ENCODE data around the gene MED12L.

Gene MED12L

DNA sequence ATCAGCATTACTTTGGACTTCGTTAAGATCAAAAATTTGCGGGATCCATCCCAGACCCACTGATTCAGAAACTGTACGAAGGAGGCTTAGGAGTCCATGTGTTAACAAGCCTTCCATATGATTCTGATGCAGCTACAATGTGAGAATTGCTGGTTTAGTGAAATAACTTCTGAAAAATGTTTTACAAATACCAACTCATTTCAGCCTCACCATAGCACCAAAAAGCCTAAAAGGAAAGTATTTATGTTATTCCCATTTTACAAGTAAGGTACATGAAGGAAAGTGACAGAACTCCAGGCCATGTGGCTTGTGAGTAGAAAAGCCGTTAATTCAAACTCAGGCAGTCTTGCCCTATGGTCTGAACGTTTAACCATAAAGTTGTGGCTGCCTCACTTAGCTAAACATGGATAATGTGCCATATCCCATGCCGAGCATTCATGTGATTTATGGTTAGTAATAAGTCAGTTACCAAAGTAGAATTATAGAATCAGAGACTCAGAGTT, 376.9 kb downstream of the MED12L start:
- DNase-seq (ENCODE audit: low spot score) = no peak

DNA sequence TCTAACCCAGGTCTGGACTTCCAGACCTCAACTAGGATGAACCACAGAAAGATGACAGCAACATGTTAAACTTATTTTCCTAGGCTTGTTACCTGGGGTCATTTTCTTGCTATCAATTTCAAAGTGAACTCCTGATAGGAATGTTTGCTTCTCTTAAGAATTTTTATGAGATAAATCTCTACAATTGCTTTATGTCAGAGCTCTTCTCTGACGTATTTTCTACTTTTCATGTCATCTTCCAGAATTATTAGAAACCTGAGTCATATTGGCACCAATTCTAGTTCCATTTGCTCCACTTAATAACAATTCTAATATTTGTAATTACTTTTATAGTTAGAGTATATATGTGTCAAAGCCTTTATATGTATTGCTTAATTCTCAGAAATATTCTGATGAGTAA, 377.5 kb downstream of the MED12L start:
- DNase-seq (ENCODE audit: low spot score) = no peak

DNA sequence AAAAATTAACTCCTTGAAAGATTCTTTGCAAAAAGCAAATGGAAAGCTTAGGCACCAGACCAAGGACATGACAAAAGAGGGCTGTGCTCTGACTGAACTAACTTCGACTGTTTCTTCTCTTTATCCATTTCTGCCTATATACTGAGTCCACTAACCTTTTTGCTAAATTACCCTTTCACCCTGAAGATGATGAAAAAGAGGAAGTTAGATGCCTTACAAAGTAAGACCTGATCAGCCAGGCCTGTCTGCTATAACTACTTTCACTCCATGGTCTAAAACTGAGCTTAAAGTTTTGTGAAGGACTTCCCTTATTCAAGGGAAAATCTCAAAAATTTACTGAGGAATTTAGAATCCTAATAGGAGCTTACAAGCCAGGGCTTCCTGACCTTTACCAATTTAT, 381.6 kb downstream of the MED12L start:
- no peak for DNase-seq (ENCODE audit: low spot score)

DNA sequence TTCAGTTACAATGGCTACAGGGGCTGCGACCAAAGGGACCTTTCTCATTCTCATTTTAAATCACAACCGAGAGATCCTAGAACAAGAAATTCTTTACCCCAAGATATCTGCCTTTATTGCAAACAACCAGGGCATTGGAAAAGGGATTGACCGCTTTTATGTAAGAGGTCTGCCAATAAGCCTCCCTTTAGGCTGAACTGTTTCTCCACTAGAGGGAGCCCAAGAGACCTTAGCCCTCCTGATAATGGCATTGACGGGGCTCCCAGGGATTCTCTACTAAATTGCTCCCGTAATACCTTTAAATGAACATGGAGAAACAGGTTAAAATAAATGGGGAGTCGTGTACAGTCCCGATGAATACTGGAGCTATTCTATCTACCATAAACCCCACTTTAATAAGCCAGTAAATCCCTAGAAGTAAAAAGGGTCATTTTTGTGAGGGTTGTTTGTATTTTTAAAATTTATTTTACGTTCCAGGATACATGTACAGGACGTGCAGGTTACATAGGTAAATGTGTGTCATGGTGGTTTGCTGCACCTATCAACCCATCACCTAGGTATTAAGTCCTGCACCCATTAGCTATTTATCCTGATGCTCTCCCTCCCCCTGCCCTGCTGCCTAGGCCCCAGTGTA, 382.9 kb downstream of the MED12L start:
- DNase-seq (ENCODE audit: low spot score) = peak; percentile 53

DNA sequence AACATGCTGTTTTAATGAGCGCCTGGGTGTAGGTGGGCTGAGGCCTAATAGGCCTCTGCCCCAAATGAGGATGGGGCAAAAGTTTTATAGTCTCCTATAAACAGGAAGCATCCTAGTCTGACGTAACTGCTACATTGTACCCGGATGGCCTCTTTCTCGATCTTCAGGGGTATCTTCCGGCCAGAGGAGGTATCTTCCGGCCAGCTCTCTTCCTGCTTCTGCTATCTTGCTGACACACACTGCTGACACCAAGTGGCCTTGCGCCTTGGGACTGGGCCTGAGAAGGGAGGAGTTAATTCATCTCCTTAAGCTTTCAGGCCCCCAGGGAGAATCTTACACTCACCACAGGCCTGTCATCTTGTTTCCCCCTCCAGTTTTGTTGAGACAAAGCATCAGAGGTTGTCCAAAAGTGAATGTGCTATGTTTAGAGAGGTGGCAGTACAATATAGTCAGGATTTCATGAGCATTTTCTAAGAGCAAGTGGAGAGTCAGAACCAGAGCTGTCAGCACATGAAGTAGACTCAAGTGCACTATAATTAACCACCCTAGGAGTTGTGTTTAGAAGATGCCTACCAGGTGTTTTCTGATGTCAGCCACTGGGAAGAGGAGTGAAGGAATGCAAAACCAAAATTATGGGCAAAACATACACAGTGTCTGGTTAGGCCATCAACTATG, 391.0 kb downstream of the MED12L start:
- no peak for DNase-seq (ENCODE audit: low spot score)

DNA sequence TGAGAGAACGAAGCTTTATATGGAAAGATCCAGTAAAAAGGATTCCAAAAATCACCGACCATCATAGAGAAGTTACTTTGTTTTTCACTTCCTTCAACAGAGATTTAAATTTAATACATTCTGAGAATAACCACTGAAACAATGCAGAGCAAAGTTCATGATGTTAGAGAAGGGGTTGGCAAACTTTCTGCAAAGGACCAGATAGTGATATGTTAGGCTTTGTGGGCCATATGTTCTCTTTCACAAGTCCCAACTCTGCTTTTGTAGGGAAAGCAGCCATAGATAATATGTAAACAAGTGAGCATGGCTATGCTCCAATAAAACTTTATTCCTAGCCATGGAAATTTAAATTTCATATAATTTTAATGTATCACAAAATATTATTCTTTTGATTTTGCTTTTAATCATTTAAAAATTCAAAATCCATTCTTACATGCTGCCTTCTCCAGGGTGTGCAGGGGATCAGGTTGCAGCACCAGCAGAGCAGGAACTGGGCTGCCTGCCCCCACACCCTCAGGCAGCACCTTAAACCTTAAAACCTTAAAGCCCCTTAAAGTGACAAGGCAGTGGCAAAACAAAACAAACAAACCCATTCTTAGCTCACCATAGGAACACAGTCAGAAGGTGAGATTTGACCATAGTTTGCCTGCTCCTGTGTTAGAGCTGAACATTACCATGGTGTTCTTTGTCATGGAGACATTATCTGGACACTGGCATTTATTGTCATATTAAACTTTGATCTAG, 392.3 kb downstream of the MED12L start:
- DNase-seq (ENCODE audit: low spot score) = no peak

DNA sequence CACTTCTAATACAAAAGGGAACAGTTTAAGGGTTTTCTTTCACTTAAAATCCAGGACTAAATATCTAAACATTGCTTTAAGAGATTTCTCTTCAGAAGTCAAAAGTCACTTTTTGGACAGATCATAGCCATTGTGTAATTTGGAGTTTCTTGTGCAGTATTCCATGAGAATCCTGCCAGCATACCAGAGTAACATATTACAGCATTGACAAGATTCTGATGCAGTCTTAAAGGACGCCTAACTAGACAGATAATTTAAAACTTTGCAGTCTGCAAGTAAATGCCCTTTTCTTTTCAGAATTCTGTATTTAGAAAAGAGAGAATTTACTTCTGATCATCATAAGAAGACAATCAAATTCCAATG, 392.9 kb downstream of the MED12L start:
- no peak for DNase-seq (ENCODE audit: low spot score)

DNA sequence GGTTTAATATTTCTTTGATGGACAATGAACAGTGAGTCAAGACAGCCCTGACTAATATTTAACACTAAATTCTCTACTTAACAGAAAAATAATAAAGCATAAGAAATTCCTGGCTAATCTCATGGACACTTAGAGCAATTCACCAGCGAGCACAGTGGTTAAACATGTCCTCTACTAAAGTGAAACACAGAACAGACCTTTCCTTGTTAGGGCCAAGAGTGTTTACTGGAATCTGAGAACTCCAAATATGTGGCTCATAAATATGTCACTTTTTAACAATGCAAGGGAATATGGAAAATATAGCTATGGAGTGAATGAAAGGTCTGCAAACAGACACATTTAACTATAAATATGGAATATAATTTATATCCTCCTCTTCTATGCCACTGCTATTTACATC, 394.0 kb downstream of the MED12L start:
- DNase-seq (ENCODE audit: low spot score) = peak; percentile 31

DNA sequence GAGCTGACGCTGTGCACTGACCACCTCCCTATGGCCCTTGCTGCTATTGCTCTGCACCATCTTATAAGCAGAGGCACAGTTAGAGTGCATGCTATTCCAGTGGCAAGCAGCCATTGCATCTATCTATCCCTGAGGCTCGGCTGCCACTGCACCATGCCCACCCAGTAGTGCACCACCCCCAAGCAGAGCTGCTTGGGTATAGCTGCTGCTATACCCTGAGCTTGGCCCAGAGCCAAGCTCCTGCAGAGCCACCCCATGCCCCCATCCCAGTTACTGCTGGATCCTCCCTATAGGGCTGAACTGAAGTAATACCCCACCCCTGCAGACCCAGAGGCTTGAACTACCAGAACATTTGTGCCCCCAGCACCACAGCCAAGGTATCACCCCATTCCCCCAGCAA, 395.0 kb downstream of the MED12L start:
- no peak for DNase-seq (ENCODE audit: low spot score)

DNA sequence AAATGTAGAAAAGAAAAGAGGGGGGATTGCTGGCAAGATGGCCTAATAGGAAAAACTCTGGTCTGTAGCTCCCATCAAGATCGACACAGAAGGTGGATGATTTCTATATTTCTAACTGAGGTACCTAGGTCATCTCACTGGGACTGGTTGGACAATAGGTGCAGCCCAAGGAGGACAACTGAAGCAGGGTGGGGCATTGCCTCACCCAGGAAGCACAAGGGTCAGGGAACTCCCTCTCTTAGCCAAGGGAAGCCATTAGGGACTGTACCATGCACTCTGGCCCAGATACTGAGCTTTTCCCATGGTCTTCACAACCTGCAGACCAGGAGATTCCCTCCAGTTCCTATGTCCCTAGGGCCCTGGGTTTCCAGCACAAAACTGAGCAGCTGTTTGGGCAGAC, 398.0 kb downstream of the MED12L start:
- DNase-seq (ENCODE audit: low spot score) = no peak

DNA sequence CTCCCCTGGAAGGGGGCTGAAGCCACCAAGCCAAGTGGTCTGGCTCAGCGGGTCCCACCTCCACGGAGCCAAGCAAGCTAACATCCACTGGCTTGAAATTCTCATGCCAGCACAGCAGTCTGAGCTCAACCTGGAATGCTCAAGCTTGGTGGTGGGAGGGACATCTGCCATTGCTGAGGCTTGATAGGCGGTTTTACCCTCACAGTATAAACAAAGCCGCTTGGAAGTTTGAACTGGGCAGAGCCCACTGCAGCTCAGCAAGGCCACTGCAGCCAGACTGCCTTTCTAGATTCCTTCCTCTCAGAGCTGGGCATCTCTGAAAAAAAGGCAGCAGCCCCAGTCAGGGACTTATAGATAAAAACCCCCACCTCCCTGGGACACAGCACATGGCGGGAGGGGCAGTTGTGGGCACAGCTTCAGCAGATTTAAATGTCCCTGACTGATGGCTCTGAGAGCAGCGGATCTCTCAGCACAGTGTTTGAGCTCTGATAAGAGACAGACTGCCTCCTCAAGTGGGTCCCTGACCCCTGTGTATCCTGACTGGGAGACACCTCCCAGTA, 398.6 kb downstream of the MED12L start:
- no peak for DNase-seq (ENCODE audit: low spot score)
